Glutamatergic neuron (in vitro differentiated cells): Measurements from ENCODE around the gene ID3. TPM values are rescaled to one million over a fixed set of nuclear protein-coding genes. Genes with fewer than 3 reads are reported as not detected.
A peak's percentile ranks its signal among the peaks of the same experiment; 100 is the strongest.

Experiments
- DNase-seq: peaks from one replicate; pipeline ENCODE4 v3.0.0; 2022
- H3K27ac Mint-ChIP-seq: one replicate; pipeline ENCODE4 v1.8.0; 2020; ENCODE audit warnings: mild to moderate bottlenecking, mixed read lengths, inconsistent platforms; ENCODE audit not compliant: unreplicated experiment
- H3K27me3 Mint-ChIP-seq: one replicate; pipeline ENCODE4 v1.8.0; 2020; ENCODE audit warnings: mild to moderate bottlenecking, moderate library complexity, mixed read lengths, inconsistent platforms; ENCODE audit not compliant: unreplicated experiment
- H3K36me3 Mint-ChIP-seq: one replicate; pipeline ENCODE4 v1.8.0; 2020; ENCODE audit warnings: mild to moderate bottlenecking, mixed read lengths, inconsistent platforms; ENCODE audit not compliant: unreplicated experiment
- H3K4me1 Mint-ChIP-seq: one replicate; pipeline ENCODE4 v1.8.0; 2020; ENCODE audit warnings: mild to moderate bottlenecking, low read depth, mixed read lengths, inconsistent platforms; ENCODE audit not compliant: unreplicated experiment
- H3K4me3 Mint-ChIP-seq: one replicate; pipeline ENCODE4 v1.8.0; 2020; ENCODE audit warnings: mild to moderate bottlenecking, mixed read lengths, inconsistent platforms; ENCODE audit not compliant: unreplicated experiment
- H3K9me3 Mint-ChIP-seq: one replicate; pipeline ENCODE4 v1.8.0; 2020; ENCODE audit warnings: mild to moderate bottlenecking, moderate library complexity, mixed read lengths, inconsistent platforms; ENCODE audit not compliant: unreplicated experiment
- total RNA-seq: library from RNA; stranded (reverse); fragmentation: NEBNext Ultra II Directional; extraction: Animal tissue kit (Norgen Biotek cat#: 25700); gene quantifications from one replicate; pipeline ENCODE4 v1.2.1, GENCODE V29; 2021; ENCODE audit not compliant: unreplicated experiment
- TF ChIP-seq, protein P1 (sequence below): fragments of 200-600 bp; sonication (generic); IDR thresholded peaks from one replicate; pipeline ENCODE4 v1.5.0; 2021; ENCODE audit not compliant: partially characterized antibody, unreplicated experiment

The ID3 gene
- total RNA-seq, 1 donor from 2014 or later, result 10.9 TPM

DNA sequence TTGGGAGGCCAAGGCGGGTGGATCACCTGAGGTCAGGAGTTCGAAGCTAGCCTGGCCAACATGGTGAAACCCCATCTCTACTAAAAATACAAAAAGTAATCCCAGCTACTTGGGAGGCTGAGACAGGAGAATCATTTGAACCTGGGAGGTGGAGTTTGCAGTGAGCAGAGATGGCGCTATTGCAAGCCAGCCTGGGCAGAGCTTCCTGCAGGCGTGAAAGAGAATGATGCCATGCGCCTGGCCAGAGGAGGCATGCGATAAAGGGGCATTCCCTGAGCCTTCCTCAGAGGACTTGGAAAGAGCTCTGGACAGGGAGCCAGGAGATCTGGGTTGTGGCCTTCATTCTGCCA lies 31.4 kb downstream of the ID3 start:
- Mint-ChIP-seq H3K36me3 (no peaks in the 10 kb centered on the region), H3K27ac (no peak overlapping the region), H3K9me3 (peaks cover 11% of the 10 kb centered on the region), H3K4me3 (no peak overlapping the region), H3K4me1 (peaks cover 20% of the 10 kb centered on the region), H3K27me3 (peaks cover 13% of the 10 kb centered on the region)
- no peak for DNase-seq
- TF ChIP-seq, protein P1, sequence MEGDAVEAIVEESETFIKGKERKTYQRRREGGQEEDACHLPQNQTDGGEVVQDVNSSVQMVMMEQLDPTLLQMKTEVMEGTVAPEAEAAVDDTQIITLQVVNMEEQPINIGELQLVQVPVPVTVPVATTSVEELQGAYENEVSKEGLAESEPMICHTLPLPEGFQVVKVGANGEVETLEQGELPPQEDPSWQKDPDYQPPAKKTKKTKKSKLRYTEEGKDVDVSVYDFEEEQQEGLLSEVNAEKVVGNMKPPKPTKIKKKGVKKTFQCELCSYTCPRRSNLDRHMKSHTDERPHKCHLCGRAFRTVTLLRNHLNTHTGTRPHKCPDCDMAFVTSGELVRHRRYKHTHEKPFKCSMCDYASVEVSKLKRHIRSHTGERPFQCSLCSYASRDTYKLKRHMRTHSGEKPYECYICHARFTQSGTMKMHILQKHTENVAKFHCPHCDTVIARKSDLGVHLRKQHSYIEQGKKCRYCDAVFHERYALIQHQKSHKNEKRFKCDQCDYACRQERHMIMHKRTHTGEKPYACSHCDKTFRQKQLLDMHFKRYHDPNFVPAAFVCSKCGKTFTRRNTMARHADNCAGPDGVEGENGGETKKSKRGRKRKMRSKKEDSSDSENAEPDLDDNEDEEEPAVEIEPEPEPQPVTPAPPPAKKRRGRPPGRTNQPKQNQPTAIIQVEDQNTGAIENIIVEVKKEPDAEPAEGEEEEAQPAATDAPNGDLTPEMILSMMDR, result no peak

DNA sequence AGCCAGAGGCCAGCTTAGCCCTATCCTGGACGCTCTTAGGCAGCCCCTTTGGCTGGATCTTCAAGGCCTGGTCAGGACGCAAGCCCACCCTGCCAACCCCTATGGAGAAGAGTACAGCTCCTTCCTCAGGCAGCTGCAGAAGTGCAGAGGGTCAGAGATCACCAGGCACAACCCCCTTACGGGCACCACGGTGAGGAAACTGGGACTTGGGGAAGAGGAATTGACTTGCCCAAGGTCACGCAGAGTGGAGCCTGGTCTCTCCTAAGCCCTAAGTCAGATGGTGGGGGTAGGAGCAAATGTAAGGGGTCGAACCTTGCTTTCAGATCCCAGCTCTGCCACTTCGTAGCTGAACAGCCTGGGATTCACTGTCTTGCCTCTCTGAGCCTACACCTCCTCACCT lies 31.9 kb downstream of the ID3 start:
- Mint-ChIP-seq H3K27me3 (peaks cover 13% of the 10 kb centered on the region), H3K9me3 (peaks cover 11% of the 10 kb centered on the region), H3K4me3 (no peak overlapping the region), H3K4me1 (peaks cover 20% of the 10 kb centered on the region), H3K36me3 (no peaks in the 10 kb centered on the region), H3K27ac (no peak overlapping the region)
- TF ChIP-seq, protein P1, result no peak
- no peak for DNase-seq

GRCh38 chr1:23526329-23527041 lies 32.8 kb downstream of the ID3 start:
- no peak for DNase-seq
- TF ChIP-seq, protein P1, result no peak
- Mint-ChIP-seq H3K4me1 (peaks cover 16% of the 10 kb centered on the region), H3K36me3 (no peaks in the 10 kb centered on the region), H3K9me3 (peaks cover 13% of the 10 kb centered on the region), H3K4me3 (peak overlapping the region; percentile 67), H3K27ac (peak overlapping the region; percentile 82), H3K27me3 (peaks cover 13% of the 10 kb centered on the region)

GRCh38 chr1:23525558-23526250 lies 33.6 kb downstream of the ID3 start:
- peak overlapping the region; percentile 67 for H3K4me3 Mint-ChIP-seq
- H3K4me1 Mint-ChIP-seq, result peaks cover 16% of the 10 kb centered on the region

More at GRCh38 chr1:23525558-23526250, 33.6 kb downstream of the ID3 start:
- Mint-ChIP-seq H3K27ac (peak overlapping the region; percentile 82), H3K27me3 (peaks cover 13% of the 10 kb centered on the region), H3K36me3 (no peaks in the 10 kb centered on the region), H3K9me3 (peaks cover 12% of the 10 kb centered on the region)
- DNase-seq, result peak; percentile 51
- TF ChIP-seq, protein P1, result no peak
